ENCODE results near the gene TMED1. TPM values are rescaled to one million over a fixed set of nuclear protein-coding genes. Genes with fewer than 3 reads are reported as not detected.

Gene TMED1
- total RNA-seq, 1 experiment from 2014 or later = 21.3 TPM

DNA sequence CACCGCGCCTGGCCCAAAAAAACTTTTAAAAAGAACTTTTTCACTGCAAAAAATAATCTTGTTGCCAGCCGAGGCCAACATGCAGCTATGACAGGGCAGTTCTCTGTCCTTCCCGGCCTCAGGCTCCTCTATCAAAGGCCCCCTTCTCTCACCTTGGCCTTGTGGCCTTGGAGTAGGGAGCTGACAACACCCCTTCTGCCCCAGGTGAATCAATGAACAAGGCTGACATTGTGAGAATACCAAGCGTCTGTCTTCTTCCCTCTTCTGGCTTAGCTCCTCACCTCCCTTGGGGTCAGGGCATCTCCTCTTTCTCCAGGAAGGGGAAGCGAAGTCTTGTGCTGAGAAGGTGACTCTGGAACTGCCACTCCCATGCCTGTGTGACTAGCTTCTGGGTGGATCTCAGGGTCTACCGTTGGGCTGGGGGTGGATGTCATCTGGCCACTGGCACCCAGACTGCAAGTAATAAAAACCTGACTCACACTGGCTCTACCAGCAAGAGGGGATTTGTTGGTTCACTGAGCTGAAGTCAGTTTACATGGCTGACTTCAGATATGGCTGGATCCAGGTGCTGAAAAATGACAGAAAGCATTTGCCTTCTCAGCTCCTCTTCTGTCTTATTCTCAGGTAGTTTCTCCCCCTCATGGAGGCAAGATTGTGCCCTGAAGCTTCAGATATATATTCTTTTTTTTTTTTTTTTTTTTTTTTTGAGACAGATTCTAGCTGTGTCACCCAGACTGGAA, 18.5 kb upstream of the TMED1 start:
- POLR2A ChIA-PET (ENCODE audit: unreplicated experiment) = no interaction called here
- Histone ChIP-seq H2AFZ (no peak overlapping the region), H3K27me3 (ENCODE audit: insufficient read depth, low read depth) (no peaks in the 10 kb centered on the region), H3K4me3 (no peak overlapping the region), H3K27ac (no peak overlapping the region), H3K4me1 (replicated peaks; ENCODE audit: insufficient read depth) (no peaks in the 10 kb centered on the region), H3F3A (ENCODE audit: insufficient read depth, low read depth) (peaks cover 23% of the 10 kb centered on the region), H4K20me1 (ENCODE audit: insufficient read depth) (no peaks in the 10 kb centered on the region), H3K79me2 (ENCODE audit: low read depth) (no peaks in the 10 kb centered on the region), H3K36me3 (ENCODE audit: low read depth) (no peaks in the 10 kb centered on the region), H3K4me2 (no peak overlapping the region), H3K9me2 (ENCODE audit: insufficient read depth) (no peaks in the 10 kb centered on the region), H3K9me3 (ENCODE audit: insufficient read depth, low read depth) (no peaks in the 10 kb centered on the region)
- TF ChIP-seq, protein P1, sequence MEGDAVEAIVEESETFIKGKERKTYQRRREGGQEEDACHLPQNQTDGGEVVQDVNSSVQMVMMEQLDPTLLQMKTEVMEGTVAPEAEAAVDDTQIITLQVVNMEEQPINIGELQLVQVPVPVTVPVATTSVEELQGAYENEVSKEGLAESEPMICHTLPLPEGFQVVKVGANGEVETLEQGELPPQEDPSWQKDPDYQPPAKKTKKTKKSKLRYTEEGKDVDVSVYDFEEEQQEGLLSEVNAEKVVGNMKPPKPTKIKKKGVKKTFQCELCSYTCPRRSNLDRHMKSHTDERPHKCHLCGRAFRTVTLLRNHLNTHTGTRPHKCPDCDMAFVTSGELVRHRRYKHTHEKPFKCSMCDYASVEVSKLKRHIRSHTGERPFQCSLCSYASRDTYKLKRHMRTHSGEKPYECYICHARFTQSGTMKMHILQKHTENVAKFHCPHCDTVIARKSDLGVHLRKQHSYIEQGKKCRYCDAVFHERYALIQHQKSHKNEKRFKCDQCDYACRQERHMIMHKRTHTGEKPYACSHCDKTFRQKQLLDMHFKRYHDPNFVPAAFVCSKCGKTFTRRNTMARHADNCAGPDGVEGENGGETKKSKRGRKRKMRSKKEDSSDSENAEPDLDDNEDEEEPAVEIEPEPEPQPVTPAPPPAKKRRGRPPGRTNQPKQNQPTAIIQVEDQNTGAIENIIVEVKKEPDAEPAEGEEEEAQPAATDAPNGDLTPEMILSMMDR (conservative IDR thresholded peaks at IDR 0.05) = no peak
- no peak for TF ChIP-seq EZH2 (IDR thresholded peaks at IDR 0.05; ENCODE audit: low read depth)
- BruUV-seq (replicated peaks) = no TSS peak
- CTCF ChIA-PET = interaction anchor here (0.5 to 1.8 kb wide), 5 partner anchors 10 to 95 kb away, joined by 3 to 15 read pairs (median 9); no protein-coding TSS in a partner anchor
- peak in 1 of 2 experiments; percentile 35 for DNase-seq
- intact Hi-C loops (cut with micrococcal nuclease; ENCODE audit: unreplicated experiment) = no loop called here

DNA sequence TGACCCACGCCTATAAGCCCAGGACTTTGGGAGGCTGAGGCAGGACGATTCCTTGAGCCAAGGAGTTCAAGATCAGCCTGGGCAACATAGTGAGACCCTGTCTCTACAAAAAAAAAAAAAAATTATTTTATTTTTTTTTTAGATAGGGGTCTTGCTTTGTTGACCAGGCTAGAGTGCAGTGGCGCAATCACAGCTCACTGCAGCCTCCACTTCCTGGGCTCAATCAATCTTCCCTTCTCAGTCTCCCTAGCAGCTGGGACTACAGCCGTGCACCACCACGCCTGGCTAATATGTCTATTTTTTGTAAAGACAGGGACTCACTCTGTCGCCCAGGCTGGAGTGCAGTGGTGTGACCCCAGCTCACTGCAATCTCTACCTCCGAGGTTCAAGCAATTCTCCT, 16.9 kb upstream of the TMED1 start:
- Histone ChIP-seq H3K79me2 (ENCODE audit: low read depth) (no peaks in the 10 kb centered on the region), H3K36me3 (ENCODE audit: low read depth) (no peaks in the 10 kb centered on the region), H4K20me1 (ENCODE audit: insufficient read depth) (no peaks in the 10 kb centered on the region), H2AFZ (no peak overlapping the region), H3K4me2 (no peak overlapping the region), H3F3A (ENCODE audit: insufficient read depth, low read depth) (peaks cover 17% of the 10 kb centered on the region), H3K4me3 (no peak overlapping the region), H3K27me3 (ENCODE audit: insufficient read depth, low read depth) (no peaks in the 10 kb centered on the region), H3K4me1 (replicated peaks; ENCODE audit: insufficient read depth) (no peaks in the 10 kb centered on the region), H3K9me3 (ENCODE audit: insufficient read depth, low read depth) (no peaks in the 10 kb centered on the region), H3K27ac (no peak overlapping the region), H3K9me2 (ENCODE audit: insufficient read depth) (no peaks in the 10 kb centered on the region)
- peak in 1 of 2 experiments; percentile 16 for DNase-seq
- TF ChIP-seq EZH2 (IDR thresholded peaks at IDR 0.05; ENCODE audit: low read depth) = no peak
- TF ChIP-seq, protein P1 (conservative IDR thresholded peaks at IDR 0.05) = no peak
- BruUV-seq (replicated peaks) = no TSS peak
- intact Hi-C loops (cut with micrococcal nuclease; ENCODE audit: unreplicated experiment) = no loop called here
- CTCF ChIA-PET = interaction anchor here (1.8 kb wide), 1 partner anchor 11 kb away, joined by 11 read pairs; no protein-coding TSS in a partner anchor
- POLR2A ChIA-PET (ENCODE audit: unreplicated experiment) = interaction anchor here (0.9 kb wide), 1 partner anchor 50 kb away, joined by 8 read pairs; no protein-coding TSS in a partner anchor

DNA sequence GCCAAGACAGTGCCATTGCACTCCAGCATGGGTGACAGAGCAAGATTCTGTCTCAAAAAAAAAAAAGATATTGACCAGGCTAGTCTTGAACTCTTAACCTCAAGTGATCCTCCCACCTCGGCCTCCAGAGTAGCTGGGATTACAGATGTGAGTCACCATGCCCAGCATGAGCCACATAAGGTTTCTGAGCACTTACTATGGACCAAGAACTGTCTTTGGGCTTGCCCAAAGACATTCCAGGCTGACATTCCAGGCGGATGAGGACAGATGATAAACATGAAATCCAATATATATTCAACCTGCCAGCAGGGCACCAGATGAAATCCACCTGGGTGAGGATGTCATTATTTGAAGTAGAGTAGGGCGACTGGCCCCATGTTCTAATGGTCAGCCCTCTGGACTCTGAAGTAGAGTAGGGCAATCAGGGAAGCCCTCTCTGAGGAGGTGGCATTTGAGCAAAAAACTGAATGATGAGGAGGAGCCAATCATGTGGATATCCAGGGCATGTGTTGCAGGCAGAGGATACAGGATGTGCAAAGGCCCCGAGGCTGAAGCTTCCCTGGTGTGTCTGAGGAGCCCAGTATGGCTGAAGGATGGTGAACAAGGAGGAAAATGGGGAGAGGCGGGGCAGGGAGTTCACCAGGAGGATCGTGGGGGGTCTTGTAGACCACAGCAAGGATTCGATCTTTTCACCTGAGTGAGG, 16.2 kb upstream of the TMED1 start:
- no peak overlapping the region for H2AFZ ChIP-seq
- POLR2A ChIA-PET (ENCODE audit: unreplicated experiment) = no interaction called here
- intact Hi-C loops (cut with micrococcal nuclease; ENCODE audit: unreplicated experiment) = no loop called here
- H3F3A ChIP-seq (ENCODE audit: insufficient read depth, low read depth) = peaks cover 17% of the 10 kb centered on the region
- TF ChIP-seq EZH2 (IDR thresholded peaks at IDR 0.05; ENCODE audit: low read depth) = no peak
- TF ChIP-seq, protein P1 (conservative IDR thresholded peaks at IDR 0.05) = no peak
- H4K20me1 ChIP-seq (ENCODE audit: insufficient read depth) = no peaks in the 10 kb centered on the region
- no peaks in the 10 kb centered on the region for H3K36me3 ChIP-seq (ENCODE audit: low read depth)
- H3K4me3 ChIP-seq = no peak overlapping the region
- H3K27me3 ChIP-seq (ENCODE audit: insufficient read depth, low read depth) = no peaks in the 10 kb centered on the region
- no peaks in the 10 kb centered on the region for H3K9me2 ChIP-seq (ENCODE audit: insufficient read depth)
- no peak overlapping the region for H3K4me2 ChIP-seq
- H3K79me2 ChIP-seq (ENCODE audit: low read depth) = no peaks in the 10 kb centered on the region
- BruUV-seq (replicated peaks) = no TSS peak
- DNase-seq = peak; percentile 37 to 86
- H3K9me3 ChIP-seq (ENCODE audit: insufficient read depth, low read depth) = no peaks in the 10 kb centered on the region
- CTCF ChIA-PET = no interaction called here
- no peak overlapping the region for H3K27ac ChIP-seq
- no peaks in the 10 kb centered on the region for H3K4me1 ChIP-seq (replicated peaks; ENCODE audit: insufficient read depth)
